HepG2 (cell line): Measurements from ENCODE around the gene MLLT10. TPM values are rescaled to one million over a fixed set of nuclear protein-coding genes. Genes with fewer than 3 reads are reported as not detected.

ENCODE experiments used
- ATAC-seq: fragments of 200-7000 bp; cut with Tn5 transposase; 3 replicates; pipeline ENCODE4 v1.9.1; 2020; ENCODE audit warnings: mild to moderate bottlenecking, moderate library complexity
- BruUV-seq: library from RNA; stranded (reverse); fragments of 400-500 nt; replicated peaks from 2 replicates; lab custom pipeline; 2021; lab: Mats Ljungman, UMichigan
- CTCF ChIA-PET: fragments of 300-600 bp; formaldehyde crosslinking; extraction: SDS; loops from one replicate; lab custom pipeline; 2021; ENCODE audit warnings: low total read pairs, inconsistent platforms, low intra/inter-chr PET ratio; lab: Yijun Ruan, JAX
- POLR2A ChIA-PET: fragments of 350-600 bp; sonication (Branson Sonifier 250); formaldehyde crosslinking; loops from one replicate; lab custom pipeline; 2020; ENCODE audit warnings: antibody characterized with exemption, inconsistent platforms; lab: Yijun Ruan, JAX
- DNase-seq: peaks from one replicate; pipeline ENCODE4 v3.0.0-alpha.2; 2015; ENCODE audit warnings: low spot score
- FAIRE-seq: peaks from 3 replicates; lab custom pipeline; 2011; peaks lifted over from hg19 to GRCh38; lab: Jason Lieb, UNC
- H2AFZ ChIP-seq: one replicate; pipeline ENCODE4 v1.6.1; 2011; ENCODE audit warnings: low read length, inconsistent platforms
- H3K27ac ChIP-seq: fragments of 300-600 bp; 3 replicates; pipeline ENCODE4 v1.8.0; 2011; ENCODE audit warnings: mixed run types, mild to moderate bottlenecking, mixed read lengths, low read length, inconsistent platforms; ENCODE audit not compliant: insufficient read depth; ENCODE audit errors: extremely low read length
- H3K27me3 ChIP-seq, 2 experiments: fragments of 200-600 bp in 1 of 2; 2 replicates in 1 of 2; 3 replicates in 1 of 2; pipeline versions ENCODE4 v1.6.0 to v1.8.0; 2011; ENCODE audit warnings: low read length in 2 of 2, mild to moderate bottlenecking in 2 of 2, moderate library complexity in 2 of 2, inconsistent platforms in 1 of 2; ENCODE audit not compliant: insufficient read depth in 2 of 2, control insufficient read depth in 1 of 2
- H3K36me3 ChIP-seq, 2 experiments: fragments of 200-600 bp in 1 of 2; replicated peaks in 1 of 2; 2 replicates in 1 of 2; 3 replicates in 1 of 2; pipeline versions ENCODE4 v1.5.1 to v1.8.0; 2011; ENCODE audit warnings: low read length in 2 of 2, inconsistent platforms in 1 of 2; ENCODE audit not compliant: insufficient read depth in 2 of 2, control insufficient read depth in 1 of 2
- H3K4me1 ChIP-seq: 2 replicates; pipeline ENCODE4 v1.5.1; 2012; ENCODE audit warnings: low read length, inconsistent platforms; ENCODE audit not compliant: insufficient read depth
- H3K4me2 ChIP-seq: 2 replicates; pipeline ENCODE4 v1.6.0; 2011; ENCODE audit warnings: low read depth, low read length, inconsistent platforms
- H3K4me3 ChIP-seq, 3 experiments: fragments of 200-600 bp in 1 of 3; sonication (generic), shearing (Covaris generic) in 1 of 3; replicated peaks in 1 of 3; 2 replicates each; pipeline ENCODE4 v1.5.1; 2011 to 2016; ENCODE audit warnings: low read length in 3 of 3, inconsistent platforms in 2 of 3, low read depth in 2 of 3, mild to moderate bottlenecking in 2 of 3, control low read depth in 1 of 3, mixed read lengths in 1 of 3; ENCODE audit not compliant: insufficient read depth in 1 of 3
- H3K79me2 ChIP-seq: one replicate; pipeline ENCODE4 v1.6.1; 2011; ENCODE audit warnings: low read length, inconsistent platforms; ENCODE audit not compliant: insufficient read depth
- H3K9ac ChIP-seq: 2 replicates; pipeline ENCODE4 v1.6.0; 2011; ENCODE audit warnings: mild to moderate bottlenecking, low read depth, low read length, inconsistent platforms; ENCODE audit not compliant: insufficient read depth
- H3K9me3 ChIP-seq: 2 replicates; pipeline ENCODE4 v1.5.1; 2012; ENCODE audit warnings: mild to moderate bottlenecking, low read length
- H4K20me1 ChIP-seq: 2 replicates; pipeline ENCODE4 v1.6.0; 2011; ENCODE audit warnings: inconsistent platforms, mild to moderate bottlenecking, low read length, moderate library complexity; ENCODE audit not compliant: insufficient read depth
- AFF4 ChIP-seq: sonication (generic); formaldehyde crosslinking; IDR thresholded peaks from 2 replicates; pipeline ENCODE4 v1.4.0; 2020; ENCODE audit warnings: missing genetic modification reagents
- CAMTA2 ChIP-seq: sonication (generic); formaldehyde crosslinking; IDR thresholded peaks from 2 replicates; pipeline ENCODE4 v1.4.0; 2020; ENCODE audit warnings: mild to moderate bottlenecking, missing genetic modification reagents, borderline replicate concordance
- HOXA3 ChIP-seq: sonication (generic); formaldehyde crosslinking; IDR thresholded peaks from 2 replicates; pipeline ENCODE4 v1.5.0; 2020; ENCODE audit warnings: missing genetic modification reagents
- NFE2L1 ChIP-seq: sonication (generic); formaldehyde crosslinking; IDR thresholded peaks from 2 replicates; pipeline ENCODE4 v1.4.0; 2020; ENCODE audit warnings: missing genetic modification reagents, mild to moderate bottlenecking, borderline replicate concordance
- NFRKB ChIP-seq: fragments of 450-650 bp; IDR thresholded peaks from 2 replicates; pipeline ENCODE4 v1.6.1; 2017
- NFYC ChIP-seq: IDR thresholded peaks from 2 replicates; pipeline ENCODE4 v1.6.1; 2016; ENCODE audit warnings: missing genetic modification reagents, missing compliant biosample characterization
- NONO ChIP-seq, 2 experiments: fragments of 450-650 bp in 1 of 2; sonication (generic) in 1 of 2; formaldehyde crosslinking in 1 of 2; IDR thresholded peaks in 1 of 2; conservative IDR thresholded peaks in 1 of 2; 2 replicates each; pipeline versions ENCODE4 v1.6.1 to v1.8.0; 2017 to 2022; ENCODE audit warnings: mild to moderate bottlenecking in 1 of 2, missing genetic modification reagents in 1 of 2, moderate library complexity in 1 of 2
- RBM39 ChIP-seq: fragments of 200-400 bp; formaldehyde crosslinking; IDR thresholded peaks from one replicate; pipeline ENCODE4 v1.6.1; 2018; ENCODE audit warnings: antibody characterized with exemption, mild to moderate bottlenecking, low read depth, low read length; ENCODE audit not compliant: poor library complexity, severe bottlenecking
- SMC3 ChIP-seq: IDR thresholded peaks from 2 replicates; pipeline ENCODE4 v1.6.1; 2011; ENCODE audit warnings: low read length, improper control_type of control experiment
- ZBTB42 ChIP-seq: sonication (generic); formaldehyde crosslinking; IDR thresholded peaks from 2 replicates; pipeline ENCODE4 v1.5.0; 2020; ENCODE audit warnings: mild to moderate bottlenecking, missing genetic modification reagents
- ZNF138 ChIP-seq: sonication (generic); formaldehyde crosslinking; IDR thresholded peaks from 2 replicates; pipeline ENCODE4 v1.5.0; 2020; ENCODE audit warnings: mild to moderate bottlenecking, low read depth, missing genetic modification reagents
- ZNF558 ChIP-seq: sonication (generic); formaldehyde crosslinking; IDR thresholded peaks from 2 replicates; pipeline ENCODE4 v1.9.0; 2022; ENCODE audit warnings: mild to moderate bottlenecking, missing genetic modification reagents, borderline replicate concordance
- ZNF768 ChIP-seq: sonication (generic); formaldehyde crosslinking; IDR thresholded peaks from 2 replicates; pipeline ENCODE4 v1.4.0; 2020; ENCODE audit warnings: missing genetic modification reagents
- WGBS: methylation state at CpG from one replicate; pipeline ENCODE4 v1.1.6; 2017; ENCODE audit warnings: low lambda C conversion rate; 5-methylcytosine and 5-hydroxymethylcytosine counted together
- in situ Hi-C: cut with HindIII; loops from 2 replicates; pipeline ENCODE4 v1.10.0; 2017; ENCODE audit warnings: low pct_unique_long_range_greater_than_20kb; ENCODE audit not compliant: extremely low pct_ligation_motif_present
- intact Hi-C: fragments of 100-400 bp; cut with micrococcal nuclease; formaldehyde crosslinking; loops from one replicate; pipeline ENCODE4 v1.10.0; 2022; ENCODE audit not compliant: unreplicated experiment
- polyA plus RNA-seq, 8 experiments: library from polyadenylated mRNA; depleted of rRNA in 3 of 8; stranded (reverse) in 7 of 8; unstranded in 1 of 8; fragments of >200 nt; fragmentation: Illumina TruSeq in 4 of 8; extraction: Trizol in 4 of 8; gene quantifications; 2 replicates each; pipeline versions ENCODE4 v1.2.1 to v1.2.3, GENCODE V29; 2011 to 2016; ENCODE audit warnings: low read depth in 4 of 8, missing spikeins in 1 of 8, mixed read lengths in 1 of 8; ENCODE audit not compliant: insufficient read depth in 1 of 8
- total RNA-seq, 5 experiments: library from RNA; depleted of rRNA; stranded (reverse); fragments of >200 nt; fragmentation: Illumina TruSeq; extraction: Trizol; gene quantifications; 2 replicates each; pipeline ENCODE4 v1.2.3, GENCODE V29; 2016; ENCODE audit warnings: low read depth in 1 of 5
- TF ChIP-seq, protein P1 (sequence below), 2 experiments: IDR thresholded peaks; 2 replicates each; pipeline ENCODE4 v1.6.1; 2011 to 2012; ENCODE audit warnings: low read length in 2 of 2, borderline replicate concordance in 1 of 2, low read depth in 1 of 2, mild to moderate bottlenecking in 1 of 2, moderate library complexity in 1 of 2

The MLLT10 gene
- total and polyA plus RNA-seq, 2 of the 13 experiments (the other 11 are each of a cell fraction or from before 2014, with no cell fraction given): 51.3 to 84.1 TPM

GRCh38 chr10:21511946-21512572 lies 22.0 kb upstream of the MLLT10 start (continued):
- no peak for TF ChIP-seq NFRKB

DNA sequence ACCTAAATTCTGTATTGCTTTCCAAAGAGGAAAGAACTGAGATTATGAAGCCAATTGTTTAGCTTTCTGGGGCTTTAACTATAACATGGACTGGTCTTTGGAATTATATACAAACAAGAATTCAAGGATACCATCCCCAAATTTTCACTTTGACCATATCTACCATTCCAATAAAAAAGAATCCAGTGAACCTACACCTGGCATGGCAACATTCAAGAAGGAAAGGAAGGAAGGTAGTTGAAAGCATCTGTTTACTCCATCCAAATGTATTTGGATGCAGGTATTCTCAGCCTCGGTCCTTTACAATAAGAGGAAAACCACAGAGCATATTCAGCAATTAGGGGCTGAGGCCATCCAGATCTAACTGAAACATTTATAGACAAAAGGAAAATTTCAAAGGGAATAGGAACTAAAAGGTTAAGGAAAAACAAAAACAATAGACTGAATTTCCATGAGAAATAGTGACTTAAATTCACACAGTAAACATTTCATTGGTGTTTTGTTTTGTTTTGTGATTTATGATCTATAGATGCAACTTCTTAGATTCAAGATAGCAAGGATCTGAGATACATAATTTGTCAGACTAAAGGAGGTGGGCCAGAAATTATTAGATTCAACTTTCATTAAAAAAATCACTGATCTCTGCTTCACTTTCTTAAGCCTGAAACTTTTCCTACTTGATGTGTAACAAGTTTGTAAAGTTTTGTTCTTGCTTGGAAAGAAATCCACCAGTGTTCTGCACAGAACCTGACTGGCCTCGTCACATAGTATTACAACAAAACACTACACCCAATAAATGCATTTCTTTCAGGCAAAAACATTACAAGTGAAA lies 21.2 kb upstream of the MLLT10 start:
- Histone ChIP-seq H3K9me3 (no peaks in the 10 kb centered on the region), H3K4me2 (no peak overlapping the region), H3K36me3 (no peaks in the 10 kb centered on the region), H3K4me1 (peaks cover 81% of the 10 kb centered on the region), H3K79me2 (peaks cover 2% of the 10 kb centered on the region), H3K9ac (no peak overlapping the region), H4K20me1 (no peaks in the 10 kb centered on the region), H3K27ac (no peak overlapping the region), H3K4me3 (no peak overlapping the region), H3K27me3 (no peaks in the 10 kb centered on the region; a peak in 1 of 5 replicates), H2AFZ (no peak overlapping the region)
- ChIA-PET POLR2A (interaction anchor here (2.7 to 5.1 kb wide), 2 partner anchors 13 to 16 kb away, joined by 18 to 60 read pairs; partner anchors contain the start of gene SKIDA1), CTCF (no interaction called here)
- no peak for DNase-seq
- in situ Hi-C loops (loop anchor here (25.0 kb wide), 1 partner anchor 800 kb away; the partner anchor contains the start of genes BMI1 and COMMD3), intact Hi-C loops (no loop called here)
- ATAC-seq: no peak
- BruUV-seq: no TSS peak
- FAIRE-seq: no peak
- WGBS: 93% methylated on average over 2 of the region's 2 CpGs
- TF ChIP-seq NFE2L1 (no peak), RBM39 (no peak), HOXA3 (CRISPR knock-in tag) (no peak), ZNF138 (CRISPR knock-in tag) (no peak), ZBTB42 (CRISPR knock-in tag) (no peak), SMC3 (no peak), NFYC (CRISPR knock-in tag) (no peak), NONO (IDR thresholded peaks at IDR 0.05) (no peak), NONO (CRISPR knock-in tag; conservative IDR thresholded peaks at IDR 0.05) (no peak), AFF4 (CRISPR knock-in tag) (no peak), CAMTA2 (CRISPR knock-in tag) (no peak), ZNF768 (CRISPR knock-in tag) (no peak), ZNF558 (no peak)
- TF ChIP-seq, protein P1, sequence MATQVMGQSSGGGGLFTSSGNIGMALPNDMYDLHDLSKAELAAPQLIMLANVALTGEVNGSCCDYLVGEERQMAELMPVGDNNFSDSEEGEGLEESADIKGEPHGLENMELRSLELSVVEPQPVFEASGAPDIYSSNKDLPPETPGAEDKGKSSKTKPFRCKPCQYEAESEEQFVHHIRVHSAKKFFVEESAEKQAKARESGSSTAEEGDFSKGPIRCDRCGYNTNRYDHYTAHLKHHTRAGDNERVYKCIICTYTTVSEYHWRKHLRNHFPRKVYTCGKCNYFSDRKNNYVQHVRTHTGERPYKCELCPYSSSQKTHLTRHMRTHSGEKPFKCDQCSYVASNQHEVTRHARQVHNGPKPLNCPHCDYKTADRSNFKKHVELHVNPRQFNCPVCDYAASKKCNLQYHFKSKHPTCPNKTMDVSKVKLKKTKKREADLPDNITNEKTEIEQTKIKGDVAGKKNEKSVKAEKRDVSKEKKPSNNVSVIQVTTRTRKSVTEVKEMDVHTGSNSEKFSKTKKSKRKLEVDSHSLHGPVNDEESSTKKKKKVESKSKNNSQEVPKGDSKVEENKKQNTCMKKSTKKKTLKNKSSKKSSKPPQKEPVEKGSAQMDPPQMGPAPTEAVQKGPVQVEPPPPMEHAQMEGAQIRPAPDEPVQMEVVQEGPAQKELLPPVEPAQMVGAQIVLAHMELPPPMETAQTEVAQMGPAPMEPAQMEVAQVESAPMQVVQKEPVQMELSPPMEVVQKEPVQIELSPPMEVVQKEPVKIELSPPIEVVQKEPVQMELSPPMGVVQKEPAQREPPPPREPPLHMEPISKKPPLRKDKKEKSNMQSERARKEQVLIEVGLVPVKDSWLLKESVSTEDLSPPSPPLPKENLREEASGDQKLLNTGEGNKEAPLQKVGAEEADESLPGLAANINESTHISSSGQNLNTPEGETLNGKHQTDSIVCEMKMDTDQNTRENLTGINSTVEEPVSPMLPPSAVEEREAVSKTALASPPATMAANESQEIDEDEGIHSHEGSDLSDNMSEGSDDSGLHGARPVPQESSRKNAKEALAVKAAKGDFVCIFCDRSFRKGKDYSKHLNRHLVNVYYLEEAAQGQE (IDR thresholded peaks at IDR 0.05; ENCODE audit: borderline replicate concordance in 1 of 2, low read depth in 1 of 2, low read length in 2 of 2): no peak
